ENCODE results near the gene RUNX1.

Gene RUNX1

GRCh38 chr21:35048706-35049617 is at the start of gene RUNX1:
RUNX1 (minus strand) TSS chr21:35049302.
- DNase-seq (ENCODE audit: low read depth): peak; percentile 46

- no peak for DNase-seq (ENCODE audit: low read depth)
Measured at GRCh38 chr21:35097525-35097924, 48.4 kb upstream of the RUNX1 start.

GRCh38 chr21:35096959-35097358 is 47.9 kb upstream of the RUNX1 start:
- no peak for DNase-seq (ENCODE audit: low read depth)

GRCh38 chr21:35095859-35096291 is 46.8 kb upstream of the RUNX1 start:
- DNase-seq (ENCODE audit: low read depth): no peak

- DNase-seq (ENCODE audit: low read depth): no peak
Measured at GRCh38 chr21:35093514-35093913, 44.4 kb upstream of the RUNX1 start.

GRCh38 chr21:35091496-35091895 is 42.4 kb upstream of the RUNX1 start:
- no peak for DNase-seq (ENCODE audit: low read depth)

GRCh38 chr21:35090403-35090802 is 41.3 kb upstream of the RUNX1 start:
- no peak for DNase-seq (ENCODE audit: low read depth)

GRCh38 chr21:35088319-35088771 is 39.2 kb upstream of the RUNX1 start:
- no peak for DNase-seq (ENCODE audit: low read depth)

GRCh38 chr21:35086357-35086756 is 37.3 kb upstream of the RUNX1 start:
- DNase-seq (ENCODE audit: low read depth): no peak

GRCh38 chr21:35084869-35085268 is 35.8 kb upstream of the RUNX1 start:
- DNase-seq (ENCODE audit: low read depth): peak; percentile 56

GRCh38 chr21:35083246-35083645 is 34.1 kb upstream of the RUNX1 start:
- DNase-seq (ENCODE audit: low read depth): no peak

GRCh38 chr21:35081861-35082260 is 32.8 kb upstream of the RUNX1 start:
- no peak for DNase-seq (ENCODE audit: low read depth)

GRCh38 chr21:35079181-35079580 is 30.1 kb upstream of the RUNX1 start:
- DNase-seq (ENCODE audit: low read depth): no peak

GRCh38 chr21:35077975-35078374 is 28.9 kb upstream of the RUNX1 start:
- DNase-seq (ENCODE audit: low read depth): no peak

- no peak for DNase-seq (ENCODE audit: low read depth)
Measured at GRCh38 chr21:35077466-35077865, 28.4 kb upstream of the RUNX1 start.

GRCh38 chr21:35075546-35075945 is 26.4 kb upstream of the RUNX1 start:
- no peak for DNase-seq (ENCODE audit: low read depth)

- DNase-seq (ENCODE audit: low read depth): no peak
Measured at GRCh38 chr21:35072960-35073359, 23.9 kb upstream of the RUNX1 start.

GRCh38 chr21:35072557-35072956 is 23.5 kb upstream of the RUNX1 start:
- DNase-seq (ENCODE audit: low read depth): no peak

- no peak for DNase-seq (ENCODE audit: low read depth)
Measured at GRCh38 chr21:35071347-35071746, 22.2 kb upstream of the RUNX1 start.

- no peak for DNase-seq (ENCODE audit: low read depth)
Measured at GRCh38 chr21:35070436-35070835, 21.3 kb upstream of the RUNX1 start.

GRCh38 chr21:35066824-35067223 is 17.7 kb upstream of the RUNX1 start:
- DNase-seq (ENCODE audit: low read depth): no peak

- no peak for DNase-seq (ENCODE audit: low read depth)
Measured at GRCh38 chr21:35063428-35064172, 14.5 kb upstream of the RUNX1 start.

- no peak for DNase-seq (ENCODE audit: low read depth)
Measured at GRCh38 chr21:35062016-35062415, 12.9 kb upstream of the RUNX1 start.

Measured in HS-27A (cell line).